Stimulated activated CD8-positive, alpha-beta memory T cell treated with anti-CD3 and anti-CD28 coated beads, Interleukin-2, amount 100 ng/mL, for 48 hours (primary cell): ENCODE data around the gene SLC6A16.

Experiments
- DNase-seq, 2 donors: peaks; one replicate each; pipeline ENCODE4 v3.0.0-alpha.2; 2020; ENCODE audit warnings: low read depth in 2 of 2

The SLC6A16 gene

GRCh38 chr19:49271080-49271753 is 53.8 kb downstream of the SLC6A16 start:
- no peak for DNase-seq

GRCh38 chr19:49266409-49266808 is 58.6 kb downstream of the SLC6A16 start:
- DNase-seq, result peak; percentile 12 to 44

GRCh38 chr19:49264258-49264657 is 60.7 kb downstream of the SLC6A16 start:
- DNase-seq, result no peak

- DNase-seq, result no peak
Observed at GRCh38 chr19:49261602-49262001, 63.4 kb downstream of the SLC6A16 start.

GRCh38 chr19:49256691-49257090 is 68.3 kb downstream of the SLC6A16 start:
- no peak for DNase-seq

GRCh38 chr19:49255674-49256073 is 69.3 kb downstream of the SLC6A16 start:
- no peak for DNase-seq

- no peak for DNase-seq
Observed at GRCh38 chr19:49249933-49250332, 75.1 kb downstream of the SLC6A16 start.

GRCh38 chr19:49247676-49248075 is 77.3 kb downstream of the SLC6A16 start:
- DNase-seq, result no peak

- DNase-seq, result no peak
Observed at GRCh38 chr19:49244256-49244655, 80.7 kb downstream of the SLC6A16 start.

GRCh38 chr19:49243726-49244125 is 81.3 kb downstream of the SLC6A16 start:
- no peak for DNase-seq

- no peak for DNase-seq
Observed at GRCh38 chr19:49243129-49243528, 81.9 kb downstream of the SLC6A16 start.

- no peak for DNase-seq
Observed at GRCh38 chr19:49241769-49242168, 83.2 kb downstream of the SLC6A16 start.
